Glutamatergic neuron (in vitro differentiated cells): Measurements from ENCODE around the gene MED17. TPM values are rescaled to one million over a fixed set of nuclear protein-coding genes. Genes with fewer than 3 reads are reported as not detected.

Experiments
- DNase-seq: peaks from one replicate; pipeline ENCODE4 v3.0.0; 2022
- H3K27ac Mint-ChIP-seq: one replicate; pipeline ENCODE4 v1.8.0; 2020; ENCODE audit warnings: mild to moderate bottlenecking, mixed read lengths, inconsistent platforms; ENCODE audit not compliant: unreplicated experiment
- H3K27me3 Mint-ChIP-seq: one replicate; pipeline ENCODE4 v1.8.0; 2020; ENCODE audit warnings: mild to moderate bottlenecking, moderate library complexity, mixed read lengths, inconsistent platforms; ENCODE audit not compliant: unreplicated experiment
- H3K36me3 Mint-ChIP-seq: one replicate; pipeline ENCODE4 v1.8.0; 2020; ENCODE audit warnings: mild to moderate bottlenecking, mixed read lengths, inconsistent platforms; ENCODE audit not compliant: unreplicated experiment
- H3K4me1 Mint-ChIP-seq: one replicate; pipeline ENCODE4 v1.8.0; 2020; ENCODE audit warnings: mild to moderate bottlenecking, low read depth, mixed read lengths, inconsistent platforms; ENCODE audit not compliant: unreplicated experiment
- H3K4me3 Mint-ChIP-seq: one replicate; pipeline ENCODE4 v1.8.0; 2020; ENCODE audit warnings: mild to moderate bottlenecking, mixed read lengths, inconsistent platforms; ENCODE audit not compliant: unreplicated experiment
- H3K9me3 Mint-ChIP-seq: one replicate; pipeline ENCODE4 v1.8.0; 2020; ENCODE audit warnings: mild to moderate bottlenecking, moderate library complexity, mixed read lengths, inconsistent platforms; ENCODE audit not compliant: unreplicated experiment
- total RNA-seq: library from RNA; stranded (reverse); fragmentation: NEBNext Ultra II Directional; extraction: Animal tissue kit (Norgen Biotek cat#: 25700); gene quantifications from one replicate; pipeline ENCODE4 v1.2.1, GENCODE V29; 2021; ENCODE audit not compliant: unreplicated experiment
- TF ChIP-seq, protein P1 (sequence below): fragments of 200-600 bp; sonication (generic); IDR thresholded peaks from one replicate; pipeline ENCODE4 v1.5.0; 2021; ENCODE audit not compliant: partially characterized antibody, unreplicated experiment

The MED17 gene
- total RNA-seq, 1 donor from 2014 or later = 73.0 TPM

DNA sequence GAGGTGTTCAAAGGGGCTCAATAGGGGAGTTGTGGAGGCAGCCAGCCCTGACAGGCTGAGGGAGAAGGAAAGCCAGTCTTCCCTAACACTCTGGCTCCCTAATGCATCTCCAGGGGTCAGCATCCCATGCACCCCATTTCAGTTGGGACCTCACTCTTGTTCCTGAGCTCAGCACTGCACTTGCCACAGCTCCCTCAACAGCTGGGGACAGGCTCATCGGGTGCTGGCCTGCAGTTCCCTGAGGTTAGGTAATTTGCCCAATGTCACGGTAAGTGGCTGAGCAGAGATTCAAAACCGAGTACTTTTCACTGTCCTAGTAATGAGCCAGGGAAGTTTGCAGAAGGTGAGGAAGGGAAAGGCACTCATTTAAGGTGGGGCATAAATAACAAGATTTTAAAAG, 45.5 kb downstream of the MED17 start:
- Mint-ChIP-seq H3K4me1 (no peaks in the 10 kb centered on the region), H3K36me3 (no peaks in the 10 kb centered on the region), H3K9me3 (no peaks in the 10 kb centered on the region), H3K27me3 (no peaks in the 10 kb centered on the region), H3K27ac (no peak overlapping the region), H3K4me3 (no peak overlapping the region)
- no peak for DNase-seq
- TF ChIP-seq, protein P1, sequence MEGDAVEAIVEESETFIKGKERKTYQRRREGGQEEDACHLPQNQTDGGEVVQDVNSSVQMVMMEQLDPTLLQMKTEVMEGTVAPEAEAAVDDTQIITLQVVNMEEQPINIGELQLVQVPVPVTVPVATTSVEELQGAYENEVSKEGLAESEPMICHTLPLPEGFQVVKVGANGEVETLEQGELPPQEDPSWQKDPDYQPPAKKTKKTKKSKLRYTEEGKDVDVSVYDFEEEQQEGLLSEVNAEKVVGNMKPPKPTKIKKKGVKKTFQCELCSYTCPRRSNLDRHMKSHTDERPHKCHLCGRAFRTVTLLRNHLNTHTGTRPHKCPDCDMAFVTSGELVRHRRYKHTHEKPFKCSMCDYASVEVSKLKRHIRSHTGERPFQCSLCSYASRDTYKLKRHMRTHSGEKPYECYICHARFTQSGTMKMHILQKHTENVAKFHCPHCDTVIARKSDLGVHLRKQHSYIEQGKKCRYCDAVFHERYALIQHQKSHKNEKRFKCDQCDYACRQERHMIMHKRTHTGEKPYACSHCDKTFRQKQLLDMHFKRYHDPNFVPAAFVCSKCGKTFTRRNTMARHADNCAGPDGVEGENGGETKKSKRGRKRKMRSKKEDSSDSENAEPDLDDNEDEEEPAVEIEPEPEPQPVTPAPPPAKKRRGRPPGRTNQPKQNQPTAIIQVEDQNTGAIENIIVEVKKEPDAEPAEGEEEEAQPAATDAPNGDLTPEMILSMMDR = no peak

DNA sequence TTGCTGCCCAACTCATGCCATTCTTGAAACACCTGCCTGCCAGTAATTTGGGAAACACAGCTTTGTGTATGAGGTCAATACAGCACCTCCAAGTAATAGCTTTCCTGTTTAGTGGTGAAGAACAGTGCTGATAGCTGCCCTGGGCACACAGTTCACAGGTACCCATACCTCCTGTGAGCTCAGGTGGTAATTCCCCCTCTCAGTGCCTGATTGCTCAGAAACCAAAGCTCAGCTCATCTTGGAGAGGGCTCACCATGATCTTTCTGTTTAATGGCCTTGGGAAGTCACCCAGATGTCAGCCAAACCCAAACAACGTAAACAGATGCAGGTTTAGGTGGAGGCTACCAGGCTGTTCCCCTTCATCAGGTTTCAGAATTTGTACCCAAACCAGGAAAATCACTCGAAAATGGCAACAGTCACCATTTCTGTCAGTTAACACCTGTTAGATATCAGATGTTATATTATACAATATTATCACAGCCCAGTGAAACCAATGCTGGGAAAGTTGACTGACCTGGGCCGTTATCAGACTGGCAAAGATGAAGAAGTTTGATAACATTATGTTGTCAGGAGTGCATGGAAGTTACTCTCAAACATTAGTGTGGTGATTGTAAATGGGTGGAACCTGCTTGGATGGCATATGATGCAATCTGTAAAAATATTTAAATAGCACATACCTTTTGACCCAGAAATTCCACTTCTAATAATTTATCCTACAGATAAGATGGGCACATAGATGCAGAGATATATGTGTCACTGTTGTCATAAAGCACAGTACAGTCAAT, 47.5 kb downstream of the MED17 start:
- Mint-ChIP-seq H3K27ac (no peak overlapping the region), H3K9me3 (no peaks in the 10 kb centered on the region), H3K4me3 (no peak overlapping the region), H3K4me1 (no peaks in the 10 kb centered on the region), H3K27me3 (no peaks in the 10 kb centered on the region), H3K36me3 (no peaks in the 10 kb centered on the region)
- no peak for DNase-seq
- TF ChIP-seq, protein P1 = no peak

DNA sequence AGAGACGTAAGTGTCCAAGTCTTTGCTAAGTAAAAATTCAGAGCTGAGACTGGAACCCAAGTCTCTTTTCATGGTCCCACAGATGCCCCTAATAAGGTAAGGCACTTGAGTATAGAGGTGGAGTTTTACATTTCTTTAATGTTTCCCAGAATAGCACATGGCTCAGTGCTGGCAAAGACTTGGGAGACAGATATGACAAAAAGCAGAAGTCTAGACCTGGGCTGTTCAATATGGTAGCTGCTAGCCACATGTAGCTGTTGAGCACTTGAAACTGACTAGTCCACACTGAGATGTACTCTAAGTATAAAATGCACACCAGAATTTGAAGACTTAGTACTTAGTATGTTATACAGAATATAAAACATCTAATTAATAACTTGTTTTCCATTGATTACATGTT, 48.7 kb downstream of the MED17 start:
- no peak overlapping the region for H3K4me3 Mint-ChIP-seq
- no peaks in the 10 kb centered on the region for H3K4me1 Mint-ChIP-seq
- H3K27me3 Mint-ChIP-seq = no peaks in the 10 kb centered on the region
- no peaks in the 10 kb centered on the region for H3K9me3 Mint-ChIP-seq
- H3K36me3 Mint-ChIP-seq = no peaks in the 10 kb centered on the region
- H3K27ac Mint-ChIP-seq = no peak overlapping the region
- TF ChIP-seq, protein P1 = no peak
- no peak for DNase-seq

DNA sequence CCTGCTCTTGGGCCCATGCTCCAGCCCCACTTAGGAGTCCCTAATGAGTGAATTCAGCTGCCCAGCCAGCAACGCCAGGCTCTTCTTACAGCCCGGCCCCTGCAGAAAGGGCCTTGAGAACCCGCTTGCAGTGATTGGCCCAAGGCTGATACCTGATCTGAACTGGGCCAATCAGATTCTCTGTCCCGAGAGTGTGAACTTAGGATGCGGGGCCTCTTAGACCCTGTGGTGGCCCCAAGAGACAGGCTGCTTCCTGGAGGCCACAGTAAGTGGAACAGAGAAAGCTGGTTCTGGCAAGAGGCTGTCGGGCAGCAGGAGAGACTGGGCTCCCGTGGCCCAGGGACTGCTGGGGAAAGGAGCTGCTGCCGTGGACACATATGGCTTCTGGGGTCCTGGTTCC, 54.9 kb downstream of the MED17 start:
- no peak for DNase-seq
- H3K9me3 Mint-ChIP-seq = no peaks in the 10 kb centered on the region
- no peaks in the 10 kb centered on the region for H3K36me3 Mint-ChIP-seq
- TF ChIP-seq, protein P1 = no peak
- peaks cover 1% of the 10 kb centered on the region for H3K27me3 Mint-ChIP-seq
- H3K4me1 Mint-ChIP-seq = no peaks in the 10 kb centered on the region
- H3K4me3 Mint-ChIP-seq = no peak overlapping the region
- H3K27ac Mint-ChIP-seq = no peak overlapping the region

DNA sequence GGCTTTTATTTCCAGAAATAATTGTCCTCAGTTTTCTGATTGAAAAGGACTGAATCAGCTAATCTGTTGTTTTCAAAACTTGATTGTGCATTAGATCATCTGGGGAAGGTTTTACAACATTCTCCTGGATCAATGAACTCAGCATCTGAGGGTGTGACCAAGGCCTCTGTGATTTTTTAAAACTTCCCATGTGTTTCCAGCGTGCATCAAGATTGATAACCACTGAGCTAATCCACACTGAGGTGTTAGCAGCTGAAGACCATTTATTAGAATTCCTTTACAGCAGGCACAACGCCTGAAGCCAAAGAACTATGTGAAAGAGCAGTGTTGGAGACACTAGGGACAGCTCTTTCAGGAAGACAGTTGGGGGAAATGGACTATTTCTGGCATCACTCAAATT, 56.1 kb downstream of the MED17 start:
- Mint-ChIP-seq H3K9me3 (no peaks in the 10 kb centered on the region), H3K27me3 (peaks cover 1% of the 10 kb centered on the region), H3K27ac (no peak overlapping the region), H3K4me3 (no peak overlapping the region), H3K36me3 (no peaks in the 10 kb centered on the region), H3K4me1 (no peaks in the 10 kb centered on the region)
- TF ChIP-seq, protein P1 = no peak
- DNase-seq = no peak
